Astrocyte of the cerebellum (primary cell): ENCODE measurements around the gene NVL.
A peak's percentile ranks its signal among the peaks of the same experiment; 100 is the strongest.

Source experiments
- DNase-seq: peaks from one replicate; pipeline ENCODE4 v3.0.0-alpha.2; 2011; ENCODE audit warnings: low read depth
- H3K4me3 ChIP-seq: 2 replicates; pipeline ENCODE4 v1.5.1; 2011; ENCODE audit warnings: mild to moderate bottlenecking, low read depth, low read length, moderate library complexity
- in situ Hi-C: cut with HindIII; loops from 2 replicates; pipeline ENCODE4 v1.10.0; 2017; ENCODE audit warnings: low sequenced_read_pairs
- TF ChIP-seq, protein P1 (sequence below): IDR thresholded peaks from 2 replicates; pipeline ENCODE4 v1.5.1; 2012; ENCODE audit warnings: low read length, low read depth, moderate library complexity, mild to moderate bottlenecking; ENCODE audit errors: missing control alignments

The NVL gene

DNA sequence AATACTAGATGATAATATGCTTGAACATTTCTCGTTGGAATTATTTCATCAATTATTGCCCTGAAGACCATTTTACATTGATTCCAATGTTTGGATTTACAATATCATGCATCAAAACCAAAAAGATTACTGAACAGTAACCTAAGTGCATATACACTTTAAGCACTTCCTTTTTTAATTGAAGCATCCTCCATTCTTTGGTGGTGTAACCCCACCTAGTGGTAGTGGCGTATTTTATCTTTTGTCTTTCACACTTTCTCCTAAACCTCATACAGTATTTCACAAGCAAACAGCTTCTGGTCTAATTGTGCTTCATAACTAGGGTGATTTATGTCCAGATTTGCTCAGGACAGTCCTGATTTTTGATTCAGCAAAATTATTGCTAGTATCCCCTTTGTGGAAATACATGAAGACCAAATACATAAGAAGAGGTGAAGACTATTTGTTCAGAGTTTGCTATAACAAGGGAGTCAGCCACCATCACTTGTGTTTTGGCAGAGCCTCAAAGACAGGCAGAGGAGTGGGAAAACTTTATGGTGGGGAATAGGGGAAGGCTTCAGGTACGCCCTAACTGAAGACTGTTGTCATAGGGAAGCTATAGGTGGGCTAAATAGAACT lies 3.4 kb upstream of the NVL start:
- peak; percentile 47 for DNase-seq
- TF ChIP-seq, protein P1, sequence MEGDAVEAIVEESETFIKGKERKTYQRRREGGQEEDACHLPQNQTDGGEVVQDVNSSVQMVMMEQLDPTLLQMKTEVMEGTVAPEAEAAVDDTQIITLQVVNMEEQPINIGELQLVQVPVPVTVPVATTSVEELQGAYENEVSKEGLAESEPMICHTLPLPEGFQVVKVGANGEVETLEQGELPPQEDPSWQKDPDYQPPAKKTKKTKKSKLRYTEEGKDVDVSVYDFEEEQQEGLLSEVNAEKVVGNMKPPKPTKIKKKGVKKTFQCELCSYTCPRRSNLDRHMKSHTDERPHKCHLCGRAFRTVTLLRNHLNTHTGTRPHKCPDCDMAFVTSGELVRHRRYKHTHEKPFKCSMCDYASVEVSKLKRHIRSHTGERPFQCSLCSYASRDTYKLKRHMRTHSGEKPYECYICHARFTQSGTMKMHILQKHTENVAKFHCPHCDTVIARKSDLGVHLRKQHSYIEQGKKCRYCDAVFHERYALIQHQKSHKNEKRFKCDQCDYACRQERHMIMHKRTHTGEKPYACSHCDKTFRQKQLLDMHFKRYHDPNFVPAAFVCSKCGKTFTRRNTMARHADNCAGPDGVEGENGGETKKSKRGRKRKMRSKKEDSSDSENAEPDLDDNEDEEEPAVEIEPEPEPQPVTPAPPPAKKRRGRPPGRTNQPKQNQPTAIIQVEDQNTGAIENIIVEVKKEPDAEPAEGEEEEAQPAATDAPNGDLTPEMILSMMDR, result peak; percentile 47
- in situ Hi-C loops, result no loop called here
- no peak overlapping the region for H3K4me3 ChIP-seq

DNA sequence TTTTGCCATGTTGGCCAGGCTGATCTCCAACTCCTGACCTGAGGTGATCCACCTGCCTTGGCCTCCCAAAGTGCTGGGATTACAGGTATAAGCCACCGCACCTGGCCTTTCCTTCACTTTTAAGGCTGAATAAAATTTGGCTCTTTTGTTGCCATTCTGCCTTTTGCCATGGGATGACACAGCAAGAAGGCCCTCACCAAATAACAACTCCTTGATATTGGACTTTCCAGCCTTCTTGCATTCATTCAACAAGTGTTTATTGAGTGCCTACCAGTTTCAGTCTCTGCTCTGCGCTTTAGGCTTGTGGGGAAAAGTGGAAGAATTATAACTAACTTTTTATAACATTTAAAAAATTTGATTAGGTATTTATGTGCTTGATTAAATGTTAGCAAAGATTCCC lies 1.9 kb upstream of the NVL start:
- TF ChIP-seq, protein P1, result no peak
- no peak for DNase-seq
- no peak overlapping the region for H3K4me3 ChIP-seq

DNA sequence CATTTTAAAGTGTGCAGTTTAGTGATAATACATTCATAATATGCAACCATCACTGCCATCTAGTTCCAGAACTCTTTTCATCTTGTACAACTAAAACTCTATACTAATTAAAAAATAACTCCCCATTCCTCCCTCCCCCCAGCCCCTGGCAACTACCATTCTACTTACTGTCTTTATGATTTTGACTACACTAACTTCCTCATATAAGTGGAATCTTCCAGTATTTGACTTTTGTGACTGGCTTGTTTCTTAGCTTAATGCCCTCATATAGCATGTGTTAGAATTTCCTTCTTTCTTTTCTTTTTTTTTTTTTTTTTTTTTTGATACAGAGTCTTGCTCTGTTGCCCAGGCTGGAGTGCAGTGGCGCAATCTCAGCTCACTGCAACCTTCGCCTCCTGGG lies 1.4 kb upstream of the NVL start:
- TF ChIP-seq, protein P1, result no peak
- in situ Hi-C loops, result no loop called here
- DNase-seq, result no peak
- H3K4me3 ChIP-seq, result no peak overlapping the region

More for the DNA sequence above, 1.9 kb upstream of the NVL start:
- in situ Hi-C loops, result no loop called here

DNA sequence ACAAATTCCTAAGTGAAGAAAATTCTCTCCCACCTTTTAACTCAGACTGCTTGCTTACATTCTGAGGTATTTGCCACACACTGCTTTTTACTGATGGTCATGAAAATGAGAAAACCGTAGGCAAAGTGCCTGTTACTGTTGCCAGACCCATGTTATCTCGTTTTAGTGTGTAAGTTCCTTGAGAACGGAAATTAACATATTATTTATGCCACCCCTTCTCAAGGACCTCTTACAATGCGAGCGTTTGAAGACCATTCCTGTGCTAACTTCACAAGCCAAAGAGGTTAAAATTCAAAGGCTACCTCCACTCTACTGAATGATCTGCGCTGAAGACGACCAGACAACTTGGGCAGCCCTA lies 509 bp downstream of the NVL start:
- peak overlapping the region; percentile 64 for H3K4me3 ChIP-seq
- DNase-seq, result no peak
- in situ Hi-C loops, result no loop called here
- TF ChIP-seq, protein P1, result no peak

DNA sequence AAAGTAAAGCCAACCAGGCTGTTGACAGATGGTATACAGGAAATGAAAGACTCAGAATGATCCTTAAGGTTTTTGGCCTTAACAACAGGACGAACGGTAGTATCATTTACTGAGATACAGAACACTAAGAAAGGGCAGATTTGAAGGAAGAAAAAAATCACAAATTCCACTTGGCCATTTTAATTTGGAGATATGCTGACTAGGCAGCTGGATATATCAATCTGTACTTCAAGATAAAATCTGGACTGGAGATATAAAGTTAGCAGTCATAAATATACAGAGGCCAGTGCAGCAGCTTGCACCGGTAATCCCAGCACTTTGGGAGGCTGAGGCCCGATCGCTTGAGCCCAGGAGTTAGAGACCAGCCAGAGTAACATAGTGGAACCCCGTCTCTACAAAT lies 1.3 kb downstream of the NVL start:
- peak overlapping the region; percentile 64 for H3K4me3 ChIP-seq
- TF ChIP-seq, protein P1, result no peak
- DNase-seq, result no peak
- in situ Hi-C loops, result no loop called here

DNA sequence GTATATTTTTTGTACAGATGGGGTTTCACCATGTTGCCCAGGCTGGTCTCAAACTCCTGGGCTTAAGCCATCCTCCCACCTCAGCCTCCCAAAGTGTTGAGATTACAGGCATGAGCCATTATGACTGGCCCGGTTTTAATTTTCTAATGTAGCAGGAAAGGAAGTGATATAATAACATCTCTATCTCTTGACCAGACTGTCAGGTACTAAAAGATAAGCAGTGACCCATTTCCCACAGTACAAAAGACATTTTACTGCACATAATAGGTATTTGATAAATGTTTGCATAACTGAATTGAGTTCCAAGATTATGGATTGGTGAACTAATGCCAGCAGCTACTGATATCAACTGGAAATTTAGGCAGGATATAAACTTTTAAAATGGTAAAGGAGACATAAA lies 4.0 kb downstream of the NVL start:
- in situ Hi-C loops, result no loop called here
- H3K4me3 ChIP-seq, result no peak overlapping the region
- TF ChIP-seq, protein P1, result no peak
- DNase-seq, result no peak
